ENCODE measurements around the gene PCIF1.

PCIF1 gene

DNA sequence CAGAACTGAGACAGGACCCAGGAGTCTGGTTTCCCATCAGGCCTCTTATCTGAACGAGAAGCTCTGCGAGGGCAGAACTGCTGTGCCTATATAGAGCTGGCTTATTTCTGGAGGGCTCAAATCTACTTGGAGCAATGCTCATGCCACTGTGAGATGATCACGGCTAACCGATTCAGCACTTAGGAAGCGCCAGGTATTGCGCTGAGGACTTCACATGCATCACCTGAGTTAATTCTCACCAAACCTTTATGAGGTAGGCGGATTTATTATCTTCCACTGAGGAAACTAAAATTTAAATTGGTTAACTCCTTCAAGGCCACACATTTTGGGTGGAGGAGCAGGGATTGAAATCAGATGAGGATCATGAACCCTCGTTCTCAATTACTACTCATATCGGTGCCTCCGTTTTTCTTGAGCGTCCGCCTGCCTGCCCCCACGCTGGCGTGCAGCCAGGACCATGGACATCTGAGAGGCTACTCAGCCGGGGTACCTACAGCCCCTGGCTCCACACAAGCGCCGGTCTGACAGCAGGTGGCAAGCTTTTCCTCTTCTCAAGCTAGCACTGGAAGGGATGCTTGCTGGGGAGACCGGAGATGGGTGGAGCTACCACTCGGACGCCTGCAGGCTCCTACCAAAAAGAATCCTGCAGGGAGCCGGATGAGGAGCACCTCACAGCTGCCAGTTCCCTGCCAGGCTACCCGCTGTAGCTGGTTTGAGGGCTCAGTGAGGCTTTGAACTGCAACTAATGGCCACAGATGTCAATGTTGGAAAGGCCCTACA, 1.0 kb upstream of the PCIF1 start:
- H3K27me3 ChIP-seq (ENCODE audit: low read depth, low read length): no peaks in the 10 kb centered on the region
- H3K79me2 ChIP-seq (ENCODE audit: low read length): peaks cover 42% of the 10 kb centered on the region
- no peaks in the 10 kb centered on the region for H3K9me3 ChIP-seq (ENCODE audit: insufficient read depth, low read length)
- peaks cover 14% of the 10 kb centered on the region for H3K36me3 ChIP-seq (replicated peaks; ENCODE audit: low read depth, low read length)
- no peak for TF ChIP-seq EZH2phosphoT487 (IDR thresholded peaks at IDR 0.05; ENCODE audit: low read depth)
- TF ChIP-seq, protein P1, sequence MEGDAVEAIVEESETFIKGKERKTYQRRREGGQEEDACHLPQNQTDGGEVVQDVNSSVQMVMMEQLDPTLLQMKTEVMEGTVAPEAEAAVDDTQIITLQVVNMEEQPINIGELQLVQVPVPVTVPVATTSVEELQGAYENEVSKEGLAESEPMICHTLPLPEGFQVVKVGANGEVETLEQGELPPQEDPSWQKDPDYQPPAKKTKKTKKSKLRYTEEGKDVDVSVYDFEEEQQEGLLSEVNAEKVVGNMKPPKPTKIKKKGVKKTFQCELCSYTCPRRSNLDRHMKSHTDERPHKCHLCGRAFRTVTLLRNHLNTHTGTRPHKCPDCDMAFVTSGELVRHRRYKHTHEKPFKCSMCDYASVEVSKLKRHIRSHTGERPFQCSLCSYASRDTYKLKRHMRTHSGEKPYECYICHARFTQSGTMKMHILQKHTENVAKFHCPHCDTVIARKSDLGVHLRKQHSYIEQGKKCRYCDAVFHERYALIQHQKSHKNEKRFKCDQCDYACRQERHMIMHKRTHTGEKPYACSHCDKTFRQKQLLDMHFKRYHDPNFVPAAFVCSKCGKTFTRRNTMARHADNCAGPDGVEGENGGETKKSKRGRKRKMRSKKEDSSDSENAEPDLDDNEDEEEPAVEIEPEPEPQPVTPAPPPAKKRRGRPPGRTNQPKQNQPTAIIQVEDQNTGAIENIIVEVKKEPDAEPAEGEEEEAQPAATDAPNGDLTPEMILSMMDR (IDR thresholded peaks at IDR 0.05; ENCODE audit: low read depth, low read length): peak; percentile 53
- peak overlapping the region; percentile 79 for H3K4me2 ChIP-seq (ENCODE audit: low read length)
- H4K20me1 ChIP-seq (ENCODE audit: insufficient read depth, low read length): peaks cover 13% of the 10 kb centered on the region
- peaks cover 11% of the 10 kb centered on the region for H3K4me1 ChIP-seq (ENCODE audit: low read length)
- H3K9ac ChIP-seq (ENCODE audit: low read length): peak overlapping the region; percentile 95
- peak overlapping the region; percentile 79 for H2AFZ ChIP-seq (ENCODE audit: low read depth, low read length)
- peak overlapping the region; percentile 84 for H3K27ac ChIP-seq (ENCODE audit: low read length)
- H3K4me3 ChIP-seq (ENCODE audit: low read length): peak overlapping the region; percentile 80

DNA sequence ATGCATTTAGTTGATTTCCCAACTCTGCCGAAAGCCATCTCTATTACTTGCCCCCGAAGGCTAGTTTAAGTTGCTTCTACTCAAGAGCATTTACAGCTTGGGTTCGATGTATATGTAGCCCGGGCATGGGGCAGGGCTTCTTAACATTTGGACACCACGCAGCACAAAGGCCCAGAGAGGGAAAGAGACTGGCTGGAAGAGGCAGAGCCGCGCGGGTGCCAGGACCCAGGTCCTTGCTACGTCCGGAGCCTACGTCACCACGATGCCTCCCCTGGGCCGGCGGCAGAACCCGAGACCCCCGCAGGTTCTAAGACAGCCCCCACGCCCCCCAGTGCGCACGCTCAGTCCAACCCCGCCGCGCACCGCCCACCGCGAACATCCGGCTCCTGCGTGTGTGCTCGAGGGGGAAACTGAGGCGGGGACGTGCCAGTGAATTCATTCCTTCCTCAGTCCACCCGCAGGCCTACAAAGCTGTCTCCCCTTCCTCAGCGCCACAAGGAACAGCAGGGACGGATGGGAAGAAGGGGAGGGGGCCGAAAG, 367 bp upstream of the PCIF1 start:
- Histone ChIP-seq H3K9me3 (ENCODE audit: insufficient read depth, low read length) (no peaks in the 10 kb centered on the region), H3K27ac (ENCODE audit: low read length) (peak overlapping the region; percentile 84), H3K9ac (ENCODE audit: low read length) (peak overlapping the region; percentile 95), H3K79me2 (ENCODE audit: low read length) (peaks cover 42% of the 10 kb centered on the region), H3K4me2 (ENCODE audit: low read length) (peak overlapping the region; percentile 79), H3K4me3 (ENCODE audit: low read length) (peak overlapping the region; percentile 80), H3K36me3 (replicated peaks; ENCODE audit: low read depth, low read length) (peaks cover 21% of the 10 kb centered on the region), H2AFZ (ENCODE audit: low read depth, low read length) (peak overlapping the region; percentile 79), H4K20me1 (ENCODE audit: insufficient read depth, low read length) (peaks cover 13% of the 10 kb centered on the region), H3K4me1 (ENCODE audit: low read length) (peaks cover 11% of the 10 kb centered on the region), H3K27me3 (ENCODE audit: low read depth, low read length) (no peaks in the 10 kb centered on the region)
- TF ChIP-seq EZH2phosphoT487 (IDR thresholded peaks at IDR 0.05; ENCODE audit: low read depth): no peak
- TF ChIP-seq, protein P1 (IDR thresholded peaks at IDR 0.05; ENCODE audit: low read depth, low read length): no peak

DNA sequence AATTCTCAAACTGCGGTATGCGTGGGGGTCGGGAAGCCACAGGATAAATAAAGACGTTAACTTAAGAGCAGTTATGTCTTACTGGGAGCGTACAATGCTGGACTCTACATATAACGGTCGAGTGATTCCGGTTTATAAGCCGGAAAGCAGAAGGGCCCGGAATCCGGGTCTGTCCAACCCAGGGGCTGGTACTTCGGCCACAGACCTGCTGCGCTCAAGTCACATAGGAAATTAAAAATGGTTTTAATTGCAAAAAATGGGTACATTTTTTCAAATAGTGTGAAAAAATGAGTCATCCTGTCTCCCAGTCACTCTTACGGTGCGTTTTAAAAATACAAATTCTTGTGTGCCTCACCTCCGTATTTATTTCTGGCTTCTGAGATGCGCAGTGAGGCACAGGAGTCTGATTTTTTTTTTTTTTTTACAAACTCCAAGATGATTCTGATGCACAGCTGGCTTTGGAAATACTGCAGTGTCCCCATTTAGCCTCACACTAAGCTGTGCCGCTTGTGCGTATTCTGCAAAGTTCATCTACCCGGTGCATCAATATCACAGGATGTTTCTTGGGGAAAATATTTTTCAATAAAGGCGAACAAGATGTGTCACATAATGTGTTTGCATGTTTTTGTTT, 1.0 kb downstream of the PCIF1 start:
- peaks cover 11% of the 10 kb centered on the region for H3K4me1 ChIP-seq (ENCODE audit: low read length)
- H2AFZ ChIP-seq (ENCODE audit: low read depth, low read length): peak overlapping the region; percentile 11; the same call in 1 of the 2 replicates
- H3K4me2 ChIP-seq (ENCODE audit: low read length): peak overlapping the region; percentile 73
- peaks cover 42% of the 10 kb centered on the region for H3K79me2 ChIP-seq (ENCODE audit: low read length)
- peak overlapping the region; percentile 0; the same call in 1 of the 2 replicates for H3K27ac ChIP-seq (ENCODE audit: low read length)
- H3K9ac ChIP-seq (ENCODE audit: low read length): peak overlapping the region; percentile 63
- no peaks in the 10 kb centered on the region for H3K27me3 ChIP-seq (ENCODE audit: low read depth, low read length)
- H4K20me1 ChIP-seq (ENCODE audit: insufficient read depth, low read length): peaks cover 13% of the 10 kb centered on the region
- TF ChIP-seq, protein P1 (IDR thresholded peaks at IDR 0.05; ENCODE audit: low read depth, low read length): no peak
- no peak for TF ChIP-seq EZH2phosphoT487 (IDR thresholded peaks at IDR 0.05; ENCODE audit: low read depth)
- H3K9me3 ChIP-seq (ENCODE audit: insufficient read depth, low read length): no peaks in the 10 kb centered on the region
- peak overlapping the region; percentile 80 for H3K4me3 ChIP-seq (ENCODE audit: low read length)
- peaks cover 35% of the 10 kb centered on the region for H3K36me3 ChIP-seq (replicated peaks; ENCODE audit: low read depth, low read length)

DNA sequence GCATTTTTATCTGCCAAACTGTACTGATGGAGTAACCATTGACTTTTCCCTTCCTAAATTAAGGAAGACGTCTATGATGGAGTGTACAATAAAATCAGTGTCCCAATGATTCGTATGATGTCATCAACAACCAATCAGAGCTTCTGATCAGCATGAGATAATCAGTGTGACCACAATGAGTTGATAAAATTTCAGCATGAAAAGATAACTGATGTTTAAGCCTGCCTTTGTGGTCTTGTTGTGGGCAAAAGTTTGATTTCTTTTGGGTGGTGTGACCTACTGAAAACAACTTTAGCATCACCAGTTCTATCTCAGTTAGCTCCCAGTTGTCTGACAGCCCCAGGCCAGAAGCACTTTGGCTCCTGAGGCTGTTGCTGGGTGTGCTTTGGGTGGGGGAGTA, 3.3 kb downstream of the PCIF1 start:
- no peak overlapping the region for H3K9ac ChIP-seq (ENCODE audit: low read length)
- H3K4me2 ChIP-seq (ENCODE audit: low read length): no peak overlapping the region
- peaks cover 11% of the 10 kb centered on the region for H3K4me1 ChIP-seq (ENCODE audit: low read length)
- no peaks in the 10 kb centered on the region for H3K9me3 ChIP-seq (ENCODE audit: insufficient read depth, low read length)
- no peak overlapping the region for H3K27ac ChIP-seq (ENCODE audit: low read length)
- H3K79me2 ChIP-seq (ENCODE audit: low read length): peaks cover 42% of the 10 kb centered on the region
- H3K4me3 ChIP-seq (ENCODE audit: low read length): no peak overlapping the region
- no peaks in the 10 kb centered on the region for H3K27me3 ChIP-seq (ENCODE audit: low read depth, low read length)
- peaks cover 13% of the 10 kb centered on the region for H4K20me1 ChIP-seq (ENCODE audit: insufficient read depth, low read length)
- H3K36me3 ChIP-seq (replicated peaks; ENCODE audit: low read depth, low read length): peaks cover 43% of the 10 kb centered on the region
- TF ChIP-seq EZH2phosphoT487 (IDR thresholded peaks at IDR 0.05; ENCODE audit: low read depth): no peak
- TF ChIP-seq, protein P1 (IDR thresholded peaks at IDR 0.05; ENCODE audit: low read depth, low read length): no peak
- H2AFZ ChIP-seq (ENCODE audit: low read depth, low read length): no peak overlapping the region

Measured in OCI-LY3 (cell line).